Right renal cortex interstitium (tissue), 3 donors: ENCODE measurements around the gene SLC5A11. TPM values are rescaled to one million over a fixed set of nuclear protein-coding genes. Genes with fewer than 3 reads are reported as not detected.
"Not testable (repeated sequence)": the region's sequence is repeated elsewhere in the genome, so short reads cannot be mapped to it uniquely, and the experiment has no call there.

ENCODE experiments used
- DNase-seq, 3 donors: peaks; one replicate each; pipeline ENCODE4 v3.0.0-alpha.2; 2013; ENCODE audit warnings: low read depth in 3 of 3, low spot score in 2 of 3
- polyA plus RNA-seq, 3 donors: library from polyadenylated mRNA; unstranded; fragments of 120-200 nt; gene quantifications; one replicate each; pipeline ENCODE4 v1.2.1, GENCODE V29; 2013; ENCODE audit not compliant: insufficient read length in 3 of 3

The SLC5A11 gene
- polyA plus RNA-seq, 3 donors = 2.8 to 6.5 (median 5.9) TPM

DNA sequence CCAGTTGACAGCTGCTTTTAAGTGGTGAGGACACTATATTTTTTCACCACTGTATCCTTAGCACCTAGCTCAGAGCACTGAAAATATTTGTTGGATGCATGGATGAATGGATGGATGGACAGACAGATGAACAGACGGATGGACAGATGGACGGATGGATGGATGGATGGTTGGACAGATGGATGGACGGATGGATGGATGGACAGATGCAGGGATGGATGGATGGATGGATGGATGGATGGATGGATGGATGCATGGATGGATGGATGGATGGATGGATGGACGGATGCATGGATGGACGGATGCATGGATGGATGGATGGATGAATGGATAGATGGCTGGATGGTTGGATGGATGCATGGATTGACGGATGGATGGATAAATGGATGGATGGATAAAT lies 12.4 kb upstream of the SLC5A11 start:
- no peak for DNase-seq

DNA sequence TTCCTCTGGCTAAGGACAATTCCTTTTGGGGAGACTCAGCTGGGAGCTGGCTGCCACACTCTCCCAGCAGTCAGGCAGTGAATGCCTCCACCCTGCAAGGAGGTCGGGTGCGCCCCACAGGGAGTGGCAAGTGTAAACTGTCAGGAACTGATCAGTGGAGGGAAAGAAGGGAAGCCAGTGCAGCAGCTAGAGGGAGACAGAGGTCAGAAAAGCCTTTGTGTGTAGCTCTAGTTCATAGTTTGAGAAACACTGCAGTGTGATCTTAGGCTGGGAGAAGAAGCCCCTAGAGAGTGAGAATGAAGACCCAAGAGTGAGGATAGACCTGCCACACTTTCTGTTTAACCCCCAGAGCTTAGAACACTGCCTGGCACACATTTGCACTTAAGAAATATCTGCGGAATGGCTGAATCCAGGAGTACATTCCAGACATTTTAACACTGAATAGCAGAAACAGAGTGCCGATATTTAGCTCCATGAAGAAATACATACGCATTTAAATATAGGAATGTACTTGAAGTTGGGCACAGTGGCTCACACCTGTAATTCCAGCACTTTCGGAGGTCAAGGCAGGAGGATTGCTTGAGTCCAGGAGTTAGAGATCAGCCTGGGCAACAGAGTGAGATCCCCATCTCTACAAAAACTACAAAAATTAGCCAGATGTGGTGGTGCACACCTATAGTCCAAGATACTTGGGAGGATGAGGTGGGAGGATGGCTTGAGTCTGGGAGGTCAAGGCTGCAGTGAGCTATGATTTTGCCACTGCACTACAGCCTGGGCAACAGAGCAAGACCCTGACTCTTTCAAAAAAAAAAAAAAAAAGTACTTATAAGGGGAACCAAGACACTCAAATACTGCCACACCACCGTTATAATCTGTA lies 11.1 kb upstream of the SLC5A11 start:
- no peak for DNase-seq

DNA sequence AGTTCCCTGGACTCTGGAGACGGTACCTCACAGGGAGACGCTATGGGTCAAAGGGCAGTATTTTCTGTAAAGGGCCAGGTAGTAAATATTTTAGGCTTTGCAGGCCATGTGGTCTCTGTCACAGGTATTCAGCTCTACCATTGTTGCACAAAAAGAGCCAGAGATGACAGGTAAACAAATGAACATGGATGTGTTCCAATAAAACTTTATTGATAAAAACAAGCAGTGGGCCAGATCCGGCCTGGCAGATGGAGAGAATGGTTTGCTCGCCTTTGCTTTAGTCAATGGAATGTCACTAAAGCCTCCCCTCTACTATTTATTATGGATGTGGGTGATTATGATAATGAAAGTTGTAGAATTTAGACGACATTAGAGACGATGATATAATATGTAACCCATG lies 8.9 kb upstream of the SLC5A11 start:
- DNase-seq = no peak

DNA sequence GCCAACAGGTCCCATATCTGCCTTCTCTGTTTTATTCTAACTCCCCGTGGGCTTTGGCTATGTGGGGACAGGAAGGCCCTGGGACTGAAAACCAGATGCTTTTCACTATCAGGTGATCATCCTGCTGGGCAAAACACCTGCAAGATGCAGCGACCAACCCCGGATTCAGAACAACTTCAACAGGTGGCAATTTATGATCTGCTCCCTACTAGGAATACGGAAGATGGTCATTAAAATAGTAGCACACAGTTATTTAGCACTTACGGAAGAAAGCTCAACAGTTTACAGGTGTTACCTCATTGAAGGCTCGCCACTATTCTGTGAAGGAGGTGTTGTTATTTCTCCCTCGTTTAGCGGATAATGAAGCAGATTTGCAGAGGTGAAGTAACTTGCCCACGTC lies 7.8 kb upstream of the SLC5A11 start:
- DNase-seq = no peak

DNA sequence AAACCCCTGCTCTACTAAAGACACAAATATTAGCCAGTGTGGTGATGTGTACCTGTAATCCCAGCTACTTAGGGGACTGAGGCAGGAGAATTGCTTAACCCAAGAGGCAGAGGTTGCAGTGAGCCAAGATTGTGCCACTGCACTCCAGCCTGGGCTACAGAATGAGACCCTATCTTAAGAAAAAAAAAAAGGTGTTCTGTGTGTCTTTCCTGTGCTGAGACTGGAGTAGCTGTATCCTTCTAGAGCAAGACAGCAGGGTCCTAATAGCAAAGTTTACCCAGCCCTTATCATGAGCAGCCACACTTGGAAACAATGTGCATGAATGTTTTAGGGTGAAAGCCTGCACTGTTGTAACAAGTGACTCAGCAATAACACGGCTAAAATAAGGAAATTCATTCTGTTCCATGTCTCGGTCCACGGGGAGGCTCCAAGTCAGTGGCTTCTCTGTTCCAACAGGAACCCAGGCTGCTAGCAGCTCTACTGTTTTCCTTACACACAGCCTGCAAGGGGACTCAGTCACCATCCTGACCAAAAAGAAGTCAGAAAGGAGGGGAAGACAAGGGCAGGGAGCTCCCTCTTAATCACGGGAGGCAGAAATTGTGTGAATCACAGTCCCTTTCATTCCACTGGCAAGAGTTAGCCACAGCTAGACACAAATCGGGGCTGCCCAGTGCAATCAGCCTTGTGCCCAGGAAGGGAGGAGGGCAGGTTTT lies 7.1 kb upstream of the SLC5A11 start:
- no peak for DNase-seq

DNA sequence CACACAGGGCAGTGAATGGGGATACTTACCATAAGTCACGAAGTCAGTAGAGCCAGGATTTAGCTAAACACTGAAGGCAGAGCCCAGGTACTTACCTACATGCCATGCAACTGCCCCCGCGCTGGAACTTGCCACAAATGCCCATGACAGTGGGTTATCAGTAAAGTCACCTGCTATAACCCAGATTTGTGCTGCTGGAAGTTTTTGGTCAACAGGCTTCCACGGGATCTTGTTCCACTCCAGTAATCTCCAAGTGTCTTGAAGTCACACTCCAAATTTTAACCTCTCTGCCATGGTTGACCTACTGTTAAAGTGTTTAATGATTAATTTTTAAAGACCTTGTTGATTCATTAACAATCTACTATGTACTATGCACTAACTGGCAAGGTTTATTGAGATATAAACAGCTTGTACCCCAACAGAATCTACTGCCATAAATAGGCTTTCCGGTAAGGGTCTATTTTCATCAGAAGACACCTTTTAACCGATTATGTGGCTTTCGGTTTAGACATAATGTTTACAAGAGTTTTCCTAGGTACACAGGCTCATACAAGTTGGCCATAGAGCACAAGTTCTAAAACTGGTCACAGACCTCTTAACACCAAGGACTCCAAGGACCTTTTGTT lies 6.3 kb upstream of the SLC5A11 start:
- DNase-seq = no peak

DNA sequence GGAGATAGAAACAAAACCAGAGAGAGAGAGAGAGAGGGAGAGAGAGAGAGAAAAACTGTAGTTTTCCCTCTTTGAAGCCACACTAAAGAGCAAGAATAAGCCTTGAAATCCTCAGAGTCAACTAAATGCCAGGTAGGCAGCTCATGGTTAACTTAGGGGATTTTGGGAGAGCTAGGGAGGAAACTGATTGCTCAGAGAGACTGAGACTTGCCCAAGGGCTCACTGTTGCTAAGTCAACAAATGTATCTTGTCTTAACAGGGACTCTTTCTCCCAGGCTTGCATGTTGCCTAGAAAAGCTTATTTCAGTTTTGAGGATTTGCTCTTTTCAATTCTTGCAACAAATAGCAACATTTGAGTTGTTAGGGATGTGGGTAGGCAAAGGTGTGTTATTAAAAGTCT lies 4.5 kb upstream of the SLC5A11 start:
- DNase-seq = no peak

DNA sequence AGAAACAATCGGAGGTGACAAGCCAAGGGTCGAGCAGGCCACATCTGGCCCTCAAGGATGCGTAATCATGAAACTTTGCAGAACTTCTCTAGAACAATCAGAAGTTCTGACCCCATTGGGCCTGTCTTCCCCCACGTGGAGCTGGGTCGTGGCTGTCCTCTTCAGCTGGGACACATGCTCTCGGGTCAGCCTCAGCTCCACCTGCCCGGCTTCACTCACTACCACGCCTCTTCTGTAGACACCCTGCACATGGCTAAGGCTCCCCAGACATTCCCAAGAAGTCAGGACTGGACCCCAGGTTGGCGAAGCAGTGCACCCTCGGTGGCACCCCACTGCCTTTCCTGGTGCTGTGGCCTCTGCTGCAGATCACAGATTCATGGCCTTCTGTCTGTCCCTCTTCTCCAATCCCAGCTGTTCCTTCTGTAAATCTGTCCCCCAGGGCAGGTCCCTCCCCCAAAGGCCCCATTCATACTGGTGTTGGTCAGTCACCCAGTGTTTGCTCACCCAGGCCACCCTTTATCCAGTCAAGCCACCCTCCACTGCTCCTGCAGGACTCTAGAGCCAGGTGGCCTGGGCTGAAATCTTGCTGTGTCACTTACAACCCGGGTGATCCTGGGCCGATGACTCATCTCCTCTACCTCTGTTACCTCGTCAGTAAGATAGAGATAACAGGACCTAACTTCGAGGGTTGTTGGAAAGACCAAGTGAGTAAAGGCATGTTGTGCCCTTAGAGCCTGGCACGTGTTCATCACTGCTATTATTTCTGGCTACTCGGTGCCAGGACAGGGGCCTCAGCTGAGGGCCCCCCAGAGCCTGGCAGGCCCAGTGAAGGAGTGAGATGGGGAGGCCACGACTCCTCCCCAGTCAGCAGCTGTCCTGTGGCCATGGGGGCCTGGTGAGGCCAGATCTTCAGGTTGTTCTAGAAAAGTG lies 1.4 kb upstream of the SLC5A11 start:
- DNase-seq = no peak

DNA sequence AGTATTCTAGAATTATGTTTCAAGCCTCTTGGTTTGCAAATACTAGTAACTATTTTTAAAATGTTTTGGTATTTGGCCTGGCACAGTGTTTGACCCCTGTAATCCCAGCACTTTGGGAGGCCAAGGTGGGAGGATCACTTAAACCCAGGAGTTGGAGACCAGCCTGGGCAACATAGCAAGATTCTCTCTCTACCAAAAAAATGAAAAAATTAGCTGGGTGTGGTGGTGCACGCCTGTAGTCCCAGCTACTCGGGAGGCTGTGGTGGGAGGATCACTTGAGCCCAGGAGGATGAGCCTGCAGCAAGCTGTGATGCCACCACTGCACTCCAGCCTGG lies 765 bp upstream of the SLC5A11 start:
- DNase-seq = not testable (repeated sequence)

DNA sequence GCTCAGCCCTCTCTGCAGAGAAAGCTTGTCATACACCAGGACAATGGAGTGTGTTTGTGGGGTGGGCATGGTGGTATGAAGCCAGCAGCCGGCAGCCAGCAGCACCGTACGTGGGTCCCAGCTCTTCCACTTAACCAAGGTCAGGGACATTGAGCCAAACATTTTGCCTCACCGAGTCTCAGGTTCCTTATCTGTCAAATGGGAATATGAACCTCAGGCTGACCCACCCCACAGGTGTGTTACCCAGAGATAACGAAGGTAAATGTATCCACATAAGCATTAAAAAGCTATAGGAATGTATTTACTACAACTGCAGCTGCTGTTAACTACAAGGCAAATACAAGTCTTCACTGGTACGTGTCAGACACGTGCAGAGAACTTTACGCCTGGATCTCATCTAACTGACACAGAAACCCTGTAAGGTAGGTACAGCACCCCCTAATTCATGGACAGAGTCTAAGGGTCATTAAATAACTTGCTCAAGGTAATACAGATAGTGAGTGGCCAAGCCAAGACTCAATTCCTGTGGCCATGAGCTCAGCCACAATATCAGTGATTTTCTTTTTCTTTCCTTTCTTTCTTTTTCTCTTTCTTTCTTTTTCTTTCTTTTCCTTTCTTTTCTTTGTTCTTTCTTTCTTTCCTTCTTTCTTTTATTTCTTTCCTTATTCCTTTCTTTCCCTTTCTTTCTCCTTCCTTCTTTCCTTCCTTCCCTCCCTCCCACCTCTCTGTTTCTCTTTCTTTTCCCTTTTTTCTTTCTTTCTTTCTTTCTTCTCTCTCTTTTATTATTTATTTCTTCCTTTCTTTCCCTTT lies 990 bp downstream of the SLC5A11 start:
- no peak for DNase-seq

DNA sequence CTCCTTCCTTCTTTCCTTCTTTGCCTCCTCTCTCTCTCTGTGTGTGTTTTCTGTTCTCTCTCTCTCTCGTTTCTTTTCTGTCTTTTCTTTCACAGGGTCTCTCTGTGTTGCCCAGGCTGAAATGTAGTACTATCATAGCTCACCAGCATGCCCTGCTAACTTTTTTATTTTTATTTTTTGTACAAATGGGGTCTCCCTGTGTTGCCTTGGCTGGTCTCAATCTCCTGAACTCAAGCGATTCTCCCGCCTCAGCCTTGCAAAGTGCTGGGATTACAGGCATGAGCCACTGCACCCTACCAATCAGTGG lies 1.5 kb downstream of the SLC5A11 start:
- no peak for DNase-seq

DNA sequence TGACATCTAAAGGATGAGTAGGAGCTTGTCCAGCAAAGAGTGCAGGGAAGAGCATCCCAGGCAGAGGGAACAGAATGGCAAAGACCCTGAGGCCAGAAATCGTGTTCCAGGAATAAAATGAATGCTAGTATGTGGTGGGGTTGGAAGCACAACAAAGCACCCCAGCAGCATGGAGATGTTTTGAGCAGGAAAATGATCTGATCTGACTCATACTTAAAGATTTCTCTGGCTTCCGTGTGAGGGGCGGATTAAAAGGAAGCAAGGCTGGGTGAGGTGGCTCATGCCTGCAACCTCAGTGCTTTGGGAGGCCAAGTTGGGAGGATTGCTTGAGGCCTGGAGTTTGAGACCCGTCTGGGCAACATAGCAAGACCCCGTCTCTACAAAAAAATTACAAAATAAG lies 2.3 kb downstream of the SLC5A11 start:
- DNase-seq = no peak

DNA sequence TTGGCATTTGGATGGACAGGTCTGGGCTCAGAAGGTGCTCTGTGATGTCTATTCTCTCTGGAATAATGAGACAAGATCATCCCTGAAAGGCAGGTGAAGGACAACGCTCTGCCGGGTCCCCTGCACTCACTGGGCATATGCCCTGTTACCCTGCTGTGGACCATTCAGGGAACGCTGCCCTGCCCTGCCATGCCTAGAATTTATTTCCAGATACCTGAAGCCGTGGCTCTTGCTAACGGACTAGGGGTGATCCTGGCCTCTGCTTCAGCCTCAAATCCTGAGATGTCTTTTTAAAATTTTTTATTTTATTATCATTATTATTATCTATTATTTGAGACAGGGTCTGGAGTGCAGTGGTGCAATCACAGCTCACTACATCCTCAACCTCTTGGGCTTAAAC lies 3.9 kb downstream of the SLC5A11 start:
- DNase-seq = no peak

DNA sequence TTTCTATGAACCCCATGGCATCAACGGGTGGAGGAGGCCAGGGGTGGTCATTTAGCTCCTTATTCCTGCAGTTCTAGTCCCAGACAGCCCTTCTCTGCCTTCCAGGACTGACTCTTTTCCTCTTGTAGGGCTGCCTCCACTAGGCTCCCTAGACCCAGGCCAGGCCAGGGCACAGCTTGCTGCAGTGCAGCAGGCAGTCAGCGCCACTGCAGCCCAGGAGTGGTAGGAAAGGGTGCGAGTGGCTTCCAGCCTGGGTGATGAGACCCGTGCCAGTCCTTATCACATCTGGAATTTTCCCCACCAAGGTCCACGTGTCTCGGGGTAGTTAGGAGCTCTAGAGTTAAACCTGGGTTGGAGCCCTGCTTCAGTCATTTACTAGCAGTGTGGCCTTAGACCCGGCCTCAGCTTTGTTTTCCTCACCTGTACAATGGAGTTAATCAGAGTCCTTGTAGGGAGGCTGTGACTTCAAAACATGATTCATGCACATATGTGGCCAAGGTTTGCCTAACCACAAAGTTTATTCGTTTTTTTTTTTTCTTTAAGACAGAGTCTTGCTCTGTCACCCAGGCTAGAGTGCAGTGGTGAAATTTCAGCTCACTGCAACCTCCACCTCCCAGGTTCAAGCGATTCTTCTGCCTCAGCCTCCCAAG lies 4.7 kb downstream of the SLC5A11 start:
- DNase-seq = no peak

DNA sequence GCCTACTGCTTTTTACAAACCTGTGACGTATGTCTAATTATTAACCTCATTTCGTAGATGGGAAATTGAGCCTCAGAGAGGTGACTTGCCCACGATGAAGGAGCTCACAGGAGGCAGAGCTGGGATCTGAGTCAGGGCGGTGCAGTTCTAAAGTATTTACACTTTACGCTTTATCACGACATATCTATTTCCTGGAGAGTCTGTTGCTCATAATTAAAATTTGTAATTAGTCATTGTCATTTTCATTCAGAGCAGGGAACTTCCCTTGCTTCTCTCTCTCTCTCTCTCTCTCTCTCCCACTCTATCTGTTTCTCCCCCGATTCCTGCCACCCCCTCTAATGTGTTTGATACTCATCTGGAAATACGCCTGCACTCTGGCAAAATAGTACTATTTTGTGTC lies 5.9 kb downstream of the SLC5A11 start:
- no peak for DNase-seq

DNA sequence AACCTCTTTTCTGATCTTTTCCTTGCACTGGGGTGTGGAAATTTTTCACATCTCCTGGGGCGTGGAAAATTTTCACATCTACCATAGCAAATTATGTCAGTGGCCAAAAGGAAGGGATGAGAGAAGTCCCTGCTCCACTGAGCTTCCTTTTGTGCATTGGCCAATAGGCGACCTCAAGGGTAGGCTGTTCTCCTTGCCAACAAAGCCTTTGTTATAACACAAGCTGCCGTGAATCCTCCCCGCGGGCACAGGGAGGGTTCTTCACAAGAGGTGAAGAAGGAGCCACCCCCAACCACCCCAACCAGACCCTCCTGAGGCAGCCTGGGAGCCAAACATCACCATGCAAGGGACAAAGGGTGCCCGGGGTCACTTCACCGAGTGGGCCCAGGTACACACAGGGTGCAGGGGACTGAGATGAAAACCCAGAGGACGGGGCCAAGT lies 6.5 kb downstream of the SLC5A11 start:
- DNase-seq = no peak

DNA sequence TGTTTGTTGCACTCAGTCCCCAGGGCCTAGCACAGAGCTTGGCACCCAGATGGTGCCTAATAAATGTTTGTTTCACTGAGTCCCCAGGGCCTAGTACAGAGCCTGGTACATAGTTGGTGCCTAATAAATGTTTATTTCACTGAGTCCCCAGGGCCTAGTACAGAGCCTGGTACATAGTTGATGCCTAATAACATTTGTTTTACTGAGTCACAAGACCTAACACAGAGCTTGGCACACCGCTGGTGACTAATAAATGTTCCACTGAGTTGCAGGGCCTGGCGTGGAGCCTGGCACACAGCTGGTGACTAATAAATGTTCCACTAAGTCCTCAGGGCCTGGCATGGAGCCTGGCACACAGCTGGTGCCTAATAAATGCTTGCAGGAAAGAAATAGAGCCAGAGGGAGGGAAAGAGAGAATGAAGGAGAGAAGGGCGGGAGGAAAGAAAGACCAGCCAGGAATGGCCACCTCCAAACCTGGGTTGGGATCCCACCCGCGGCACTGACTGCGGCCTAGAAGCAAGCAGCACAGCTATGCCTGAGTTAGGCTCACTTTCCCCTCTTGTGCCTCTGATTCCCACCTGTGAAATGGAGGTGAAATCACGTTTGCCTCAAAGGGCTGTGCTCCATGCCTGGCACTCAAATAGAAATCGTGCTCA lies 7.5 kb downstream of the SLC5A11 start:
- no peak for DNase-seq

DNA sequence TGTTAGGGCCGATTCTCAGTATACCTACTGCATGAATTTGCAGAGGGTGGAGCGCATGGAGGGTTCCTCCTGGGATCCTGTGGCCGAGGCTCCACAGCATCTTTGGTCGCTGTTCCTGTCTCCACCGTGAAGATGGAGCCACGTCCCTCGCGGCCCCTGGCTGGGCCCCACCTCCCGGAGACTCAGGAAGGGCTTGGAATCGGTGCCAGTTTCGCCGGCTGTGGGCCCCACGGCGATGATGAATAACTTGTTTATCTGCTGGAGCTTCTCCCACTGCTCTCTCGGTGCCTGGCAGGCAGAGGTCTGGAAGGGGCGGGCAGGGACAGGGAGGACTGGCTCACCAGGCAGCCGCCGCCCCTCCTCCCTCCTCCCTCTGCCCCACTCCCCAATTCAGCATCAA lies 8.1 kb downstream of the SLC5A11 start:
- no peak for DNase-seq

DNA sequence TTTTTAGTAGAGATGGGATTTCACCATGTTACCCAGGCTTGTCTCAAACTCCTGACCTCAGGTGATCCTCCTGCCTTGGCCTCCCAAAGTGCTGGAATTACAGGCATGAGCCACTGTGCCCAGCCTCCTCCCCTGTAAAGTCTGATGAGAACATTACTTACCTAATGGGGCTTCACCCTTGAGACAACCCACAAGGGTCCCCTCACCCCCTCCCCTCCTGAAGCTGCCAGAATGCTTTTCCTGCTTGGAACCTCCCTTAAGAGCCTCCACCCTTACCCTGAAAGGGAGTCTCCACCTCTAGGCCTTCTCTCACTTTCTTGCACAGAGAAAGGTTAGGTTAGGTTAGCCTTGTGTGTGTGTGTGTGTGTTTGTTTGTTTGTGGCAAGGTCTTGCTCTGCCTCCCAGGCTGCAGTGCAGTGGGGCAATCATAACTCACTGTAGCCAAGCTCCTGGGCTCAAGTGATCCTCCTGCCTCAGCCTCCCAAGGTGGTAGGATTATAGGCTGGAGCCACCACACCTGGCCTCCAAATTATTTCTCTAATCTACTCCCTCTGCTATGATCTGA lies 8.9 kb downstream of the SLC5A11 start:
- DNase-seq = no peak
